HepG2 (cell line): ENCODE results near the gene SLC48A1. TPM values are rescaled to one million over a fixed set of nuclear protein-coding genes. Genes with fewer than 3 reads are reported as not detected.

Experiments
- ATAC-seq: fragments of 200-7000 bp; cut with Tn5 transposase; 3 replicates; pipeline ENCODE4 v1.9.1; 2020; ENCODE audit warnings: mild to moderate bottlenecking, moderate library complexity
- BruUV-seq: library from RNA; stranded (reverse); fragments of 400-500 nt; replicated peaks from 2 replicates; lab custom pipeline; 2021; lab: Mats Ljungman, UMichigan
- CTCF ChIA-PET: fragments of 300-600 bp; formaldehyde crosslinking; extraction: SDS; loops from one replicate; lab custom pipeline; 2021; ENCODE audit warnings: low total read pairs, inconsistent platforms, low intra/inter-chr PET ratio; lab: Yijun Ruan, JAX
- POLR2A ChIA-PET: fragments of 350-600 bp; sonication (Branson Sonifier 250); formaldehyde crosslinking; loops from one replicate; lab custom pipeline; 2020; ENCODE audit warnings: antibody characterized with exemption, inconsistent platforms; lab: Yijun Ruan, JAX
- DNase-seq: peaks from one replicate; pipeline ENCODE4 v3.0.0-alpha.2; 2015; ENCODE audit warnings: low spot score
- FAIRE-seq: peaks from 3 replicates; lab custom pipeline; 2011; peaks lifted over from hg19 to GRCh38; lab: Jason Lieb, UNC
- H2AFZ ChIP-seq: one replicate; pipeline ENCODE4 v1.6.1; 2011; ENCODE audit warnings: low read length, inconsistent platforms
- H3K27ac ChIP-seq: fragments of 300-600 bp; 3 replicates; pipeline ENCODE4 v1.8.0; 2011; ENCODE audit warnings: mixed run types, mild to moderate bottlenecking, mixed read lengths, low read length, inconsistent platforms; ENCODE audit not compliant: insufficient read depth; ENCODE audit errors: extremely low read length
- H3K27me3 ChIP-seq, 2 experiments: fragments of 200-600 bp in 1 of 2; 2 replicates in 1 of 2; 3 replicates in 1 of 2; pipeline versions ENCODE4 v1.6.0 to v1.8.0; 2011; ENCODE audit warnings: low read length in 2 of 2, mild to moderate bottlenecking in 2 of 2, moderate library complexity in 2 of 2, inconsistent platforms in 1 of 2; ENCODE audit not compliant: insufficient read depth in 2 of 2, control insufficient read depth in 1 of 2
- H3K36me3 ChIP-seq, 2 experiments: fragments of 200-600 bp in 1 of 2; replicated peaks in 1 of 2; 2 replicates in 1 of 2; 3 replicates in 1 of 2; pipeline versions ENCODE4 v1.5.1 to v1.8.0; 2011; ENCODE audit warnings: low read length in 2 of 2, inconsistent platforms in 1 of 2; ENCODE audit not compliant: insufficient read depth in 2 of 2, control insufficient read depth in 1 of 2
- H3K4me1 ChIP-seq: 2 replicates; pipeline ENCODE4 v1.5.1; 2012; ENCODE audit warnings: low read length, inconsistent platforms; ENCODE audit not compliant: insufficient read depth
- H3K4me2 ChIP-seq: 2 replicates; pipeline ENCODE4 v1.6.0; 2011; ENCODE audit warnings: low read depth, low read length, inconsistent platforms
- H3K4me3 ChIP-seq, 3 experiments: fragments of 200-600 bp in 1 of 3; sonication (generic), shearing (Covaris generic) in 1 of 3; replicated peaks in 1 of 3; 2 replicates each; pipeline ENCODE4 v1.5.1; 2011 to 2016; ENCODE audit warnings: low read length in 3 of 3, inconsistent platforms in 2 of 3, low read depth in 2 of 3, mild to moderate bottlenecking in 2 of 3, control low read depth in 1 of 3, mixed read lengths in 1 of 3; ENCODE audit not compliant: insufficient read depth in 1 of 3
- H3K79me2 ChIP-seq: one replicate; pipeline ENCODE4 v1.6.1; 2011; ENCODE audit warnings: low read length, inconsistent platforms; ENCODE audit not compliant: insufficient read depth
- H3K9ac ChIP-seq: 2 replicates; pipeline ENCODE4 v1.6.0; 2011; ENCODE audit warnings: mild to moderate bottlenecking, low read depth, low read length, inconsistent platforms; ENCODE audit not compliant: insufficient read depth
- H3K9me3 ChIP-seq: 2 replicates; pipeline ENCODE4 v1.5.1; 2012; ENCODE audit warnings: mild to moderate bottlenecking, low read length
- H4K20me1 ChIP-seq: 2 replicates; pipeline ENCODE4 v1.6.0; 2011; ENCODE audit warnings: inconsistent platforms, mild to moderate bottlenecking, low read length, moderate library complexity; ENCODE audit not compliant: insufficient read depth
- WGBS: methylation state at CpG from one replicate; pipeline ENCODE4 v1.1.6; 2017; ENCODE audit warnings: low lambda C conversion rate; 5-methylcytosine and 5-hydroxymethylcytosine counted together
- in situ Hi-C: cut with HindIII; loops from 2 replicates; pipeline ENCODE4 v1.10.0; 2017; ENCODE audit warnings: low pct_unique_long_range_greater_than_20kb; ENCODE audit not compliant: extremely low pct_ligation_motif_present
- intact Hi-C: fragments of 100-400 bp; cut with micrococcal nuclease; formaldehyde crosslinking; loops from one replicate; pipeline ENCODE4 v1.10.0; 2022; ENCODE audit not compliant: unreplicated experiment
- polyA plus RNA-seq, 8 experiments: library from polyadenylated mRNA; depleted of rRNA in 3 of 8; stranded (reverse) in 7 of 8; unstranded in 1 of 8; fragments of >200 nt; fragmentation: Illumina TruSeq in 4 of 8; extraction: Trizol in 4 of 8; gene quantifications; 2 replicates each; pipeline versions ENCODE4 v1.2.1 to v1.2.3, GENCODE V29; 2011 to 2016; ENCODE audit warnings: low read depth in 4 of 8, missing spikeins in 1 of 8, mixed read lengths in 1 of 8; ENCODE audit not compliant: insufficient read depth in 1 of 8
- total RNA-seq, 5 experiments: library from RNA; depleted of rRNA; stranded (reverse); fragments of >200 nt; fragmentation: Illumina TruSeq; extraction: Trizol; gene quantifications; 2 replicates each; pipeline ENCODE4 v1.2.3, GENCODE V29; 2016; ENCODE audit warnings: low read depth in 1 of 5
- TF ChIP-seq, protein P1 (sequence below), 2 experiments: fragments of 450-650 bp in 1 of 2; sonication (generic) in 1 of 2; formaldehyde crosslinking in 1 of 2; IDR thresholded peaks; 2 replicates each; pipeline versions ENCODE4 v1.6.1 to v1.8.0; 2016 to 2022; ENCODE audit warnings: antibody characterized with exemption in 1 of 2, mild to moderate bottlenecking in 1 of 2, missing genetic modification reagents in 1 of 2
- TF ChIP-seq, protein P2 (sequence below): sonication (generic); formaldehyde crosslinking; IDR thresholded peaks from 2 replicates; pipeline ENCODE4 v1.4.0; 2020; ENCODE audit warnings: missing genetic modification reagents
- TF ChIP-seq, protein P3 (sequence below): sonication (generic); formaldehyde crosslinking; IDR thresholded peaks from 2 replicates; pipeline ENCODE4 v1.5.1; 2020; ENCODE audit warnings: mild to moderate bottlenecking, missing genetic modification reagents, moderate library complexity

SLC48A1 gene
- total and polyA plus RNA-seq, 2 of the 13 experiments (the other 11 are each of a cell fraction or from before 2014, with no cell fraction given), result 2.2 to 3.7 TPM

DNA sequence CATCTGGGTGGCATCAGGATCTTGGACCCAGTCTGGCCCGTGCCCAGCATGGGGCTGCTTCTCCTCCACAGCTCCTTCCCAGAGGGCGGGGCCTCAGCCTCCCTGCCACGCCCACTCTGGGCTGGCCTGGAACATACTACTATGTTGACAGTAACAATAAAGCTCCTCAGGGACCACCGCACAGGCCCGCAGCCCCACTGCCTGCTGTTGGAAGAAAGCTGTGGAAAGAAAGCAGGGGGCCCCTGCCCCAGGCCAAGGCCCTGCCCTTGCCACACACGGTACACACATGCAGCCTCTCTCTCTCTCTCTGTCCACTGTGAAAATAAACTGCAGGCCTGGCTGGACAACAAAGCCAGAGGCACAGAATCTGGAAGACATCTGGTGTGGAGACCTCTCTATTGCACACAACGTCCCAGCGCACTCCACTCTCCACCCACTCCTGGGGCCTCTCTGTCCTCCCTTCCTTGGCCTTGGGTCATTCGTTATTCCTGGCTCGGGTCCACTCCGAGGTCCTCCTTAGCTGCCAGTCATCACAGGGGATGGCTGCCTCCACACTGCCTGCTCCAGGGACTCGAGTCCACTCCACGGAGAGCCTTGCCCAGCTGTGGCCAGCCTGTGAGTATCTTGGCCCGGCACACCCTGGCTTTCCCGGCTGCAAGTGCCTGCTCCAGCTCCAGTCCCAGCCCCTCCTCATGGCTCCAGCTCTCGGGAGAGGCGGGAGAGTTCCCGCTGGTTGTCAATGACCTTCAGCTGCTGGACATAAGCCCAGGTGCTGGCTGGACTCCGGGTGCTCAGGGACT, 36.0 kb upstream of the SLC48A1 start:
- H3K9ac ChIP-seq, result no peak overlapping the region
- H4K20me1 ChIP-seq, result no peaks in the 10 kb centered on the region
- no peak overlapping the region for H2AFZ ChIP-seq
- H3K27ac ChIP-seq, result no peak overlapping the region
- in situ Hi-C loops (no loop called here), intact Hi-C loops (no loop called here)
- POLR2A ChIA-PET, result interaction anchor here (1.4 kb wide), 1 partner anchor 31 kb away, joined by 6 read pairs; the partner anchor contains the start of gene RPAP3
- no peaks in the 10 kb centered on the region for H3K79me2 ChIP-seq
- ATAC-seq (peak; percentile 59), FAIRE-seq (no peak), DNase-seq (no peak)
- peaks cover 32% of the 10 kb centered on the region for H3K4me1 ChIP-seq
- H3K9me3 ChIP-seq, result no peaks in the 10 kb centered on the region
- H3K4me3 ChIP-seq, result peak overlapping the region in 1 of 3 experiments; percentile 26; a peak in 1 of 6 replicates
- peak overlapping the region; percentile 51; the same call in 1 of the 2 replicates for H3K4me2 ChIP-seq
- CTCF ChIA-PET, result interaction anchor here (0.9 kb wide), 1 partner anchor 102 kb away, joined by 3 read pairs; no protein-coding TSS in a partner anchor
- no peaks in the 10 kb centered on the region for H3K36me3 ChIP-seq
- peaks cover 12 to 36% of the 10 kb centered on the region in 2 experiments for H3K27me3 ChIP-seq
- WGBS, result 0% methylated on average over 10 of the region's 19 CpGs
- BruUV-seq, result no TSS peak
- TF ChIP-seq, protein P1, sequence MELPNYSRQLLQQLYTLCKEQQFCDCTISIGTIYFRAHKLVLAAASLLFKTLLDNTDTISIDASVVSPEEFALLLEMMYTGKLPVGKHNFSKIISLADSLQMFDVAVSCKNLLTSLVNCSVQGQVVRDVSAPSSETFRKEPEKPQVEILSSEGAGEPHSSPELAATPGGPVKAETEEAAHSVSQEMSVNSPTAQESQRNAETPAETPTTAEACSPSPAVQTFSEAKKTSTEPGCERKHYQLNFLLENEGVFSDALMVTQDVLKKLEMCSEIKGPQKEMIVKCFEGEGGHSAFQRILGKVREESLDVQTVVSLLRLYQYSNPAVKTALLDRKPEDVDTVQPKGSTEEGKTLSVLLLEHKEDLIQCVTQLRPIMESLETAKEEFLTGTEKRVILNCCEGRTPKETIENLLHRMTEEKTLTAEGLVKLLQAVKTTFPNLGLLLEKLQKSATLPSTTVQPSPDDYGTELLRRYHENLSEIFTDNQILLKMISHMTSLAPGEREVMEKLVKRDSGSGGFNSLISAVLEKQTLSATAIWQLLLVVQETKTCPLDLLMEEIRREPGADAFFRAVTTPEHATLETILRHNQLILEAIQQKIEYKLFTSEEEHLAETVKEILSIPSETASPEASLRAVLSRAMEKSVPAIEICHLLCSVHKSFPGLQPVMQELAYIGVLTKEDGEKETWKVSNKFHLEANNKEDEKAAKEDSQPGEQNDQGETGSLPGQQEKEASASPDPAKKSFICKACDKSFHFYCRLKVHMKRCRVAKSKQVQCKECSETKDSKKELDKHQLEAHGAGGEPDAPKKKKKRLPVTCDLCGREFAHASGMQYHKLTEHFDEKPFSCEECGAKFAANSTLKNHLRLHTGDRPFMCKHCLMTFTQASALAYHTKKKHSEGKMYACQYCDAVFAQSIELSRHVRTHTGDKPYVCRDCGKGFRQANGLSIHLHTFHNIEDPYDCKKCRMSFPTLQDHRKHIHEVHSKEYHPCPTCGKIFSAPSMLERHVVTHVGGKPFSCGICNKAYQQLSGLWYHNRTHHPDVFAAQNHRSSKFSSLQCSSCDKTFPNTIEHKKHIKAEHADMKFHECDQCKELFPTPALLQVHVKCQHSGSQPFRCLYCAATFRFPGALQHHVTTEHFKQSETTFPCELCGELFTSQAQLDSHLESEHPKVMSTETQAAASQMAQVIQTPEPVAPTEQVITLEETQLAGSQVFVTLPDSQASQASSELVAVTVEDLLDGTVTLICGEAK (IDR thresholded peaks at IDR 0.05), result no peak
- TF ChIP-seq, protein P1 (CRISPR knock-in tag; IDR thresholded peaks at IDR 0.05), result 0 out of 2 replicates have a peak, but pooled peaks have one; percentile 32
- TF ChIP-seq, protein P2, sequence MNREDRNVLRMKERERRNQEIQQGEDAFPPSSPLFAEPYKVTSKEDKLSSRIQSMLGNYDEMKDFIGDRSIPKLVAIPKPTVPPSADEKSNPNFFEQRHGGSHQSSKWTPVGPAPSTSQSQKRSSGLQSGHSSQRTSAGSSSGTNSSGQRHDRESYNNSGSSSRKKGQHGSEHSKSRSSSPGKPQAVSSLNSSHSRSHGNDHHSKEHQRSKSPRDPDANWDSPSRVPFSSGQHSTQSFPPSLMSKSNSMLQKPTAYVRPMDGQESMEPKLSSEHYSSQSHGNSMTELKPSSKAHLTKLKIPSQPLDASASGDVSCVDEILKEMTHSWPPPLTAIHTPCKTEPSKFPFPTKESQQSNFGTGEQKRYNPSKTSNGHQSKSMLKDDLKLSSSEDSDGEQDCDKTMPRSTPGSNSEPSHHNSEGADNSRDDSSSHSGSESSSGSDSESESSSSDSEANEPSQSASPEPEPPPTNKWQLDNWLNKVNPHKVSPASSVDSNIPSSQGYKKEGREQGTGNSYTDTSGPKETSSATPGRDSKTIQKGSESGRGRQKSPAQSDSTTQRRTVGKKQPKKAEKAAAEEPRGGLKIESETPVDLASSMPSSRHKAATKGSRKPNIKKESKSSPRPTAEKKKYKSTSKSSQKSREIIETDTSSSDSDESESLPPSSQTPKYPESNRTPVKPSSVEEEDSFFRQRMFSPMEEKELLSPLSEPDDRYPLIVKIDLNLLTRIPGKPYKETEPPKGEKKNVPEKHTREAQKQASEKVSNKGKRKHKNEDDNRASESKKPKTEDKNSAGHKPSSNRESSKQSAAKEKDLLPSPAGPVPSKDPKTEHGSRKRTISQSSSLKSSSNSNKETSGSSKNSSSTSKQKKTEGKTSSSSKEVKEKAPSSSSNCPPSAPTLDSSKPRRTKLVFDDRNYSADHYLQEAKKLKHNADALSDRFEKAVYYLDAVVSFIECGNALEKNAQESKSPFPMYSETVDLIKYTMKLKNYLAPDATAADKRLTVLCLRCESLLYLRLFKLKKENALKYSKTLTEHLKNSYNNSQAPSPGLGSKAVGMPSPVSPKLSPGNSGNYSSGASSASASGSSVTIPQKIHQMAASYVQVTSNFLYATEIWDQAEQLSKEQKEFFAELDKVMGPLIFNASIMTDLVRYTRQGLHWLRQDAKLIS (CRISPR knock-in tag), result no peak
- TF ChIP-seq, protein P3, sequence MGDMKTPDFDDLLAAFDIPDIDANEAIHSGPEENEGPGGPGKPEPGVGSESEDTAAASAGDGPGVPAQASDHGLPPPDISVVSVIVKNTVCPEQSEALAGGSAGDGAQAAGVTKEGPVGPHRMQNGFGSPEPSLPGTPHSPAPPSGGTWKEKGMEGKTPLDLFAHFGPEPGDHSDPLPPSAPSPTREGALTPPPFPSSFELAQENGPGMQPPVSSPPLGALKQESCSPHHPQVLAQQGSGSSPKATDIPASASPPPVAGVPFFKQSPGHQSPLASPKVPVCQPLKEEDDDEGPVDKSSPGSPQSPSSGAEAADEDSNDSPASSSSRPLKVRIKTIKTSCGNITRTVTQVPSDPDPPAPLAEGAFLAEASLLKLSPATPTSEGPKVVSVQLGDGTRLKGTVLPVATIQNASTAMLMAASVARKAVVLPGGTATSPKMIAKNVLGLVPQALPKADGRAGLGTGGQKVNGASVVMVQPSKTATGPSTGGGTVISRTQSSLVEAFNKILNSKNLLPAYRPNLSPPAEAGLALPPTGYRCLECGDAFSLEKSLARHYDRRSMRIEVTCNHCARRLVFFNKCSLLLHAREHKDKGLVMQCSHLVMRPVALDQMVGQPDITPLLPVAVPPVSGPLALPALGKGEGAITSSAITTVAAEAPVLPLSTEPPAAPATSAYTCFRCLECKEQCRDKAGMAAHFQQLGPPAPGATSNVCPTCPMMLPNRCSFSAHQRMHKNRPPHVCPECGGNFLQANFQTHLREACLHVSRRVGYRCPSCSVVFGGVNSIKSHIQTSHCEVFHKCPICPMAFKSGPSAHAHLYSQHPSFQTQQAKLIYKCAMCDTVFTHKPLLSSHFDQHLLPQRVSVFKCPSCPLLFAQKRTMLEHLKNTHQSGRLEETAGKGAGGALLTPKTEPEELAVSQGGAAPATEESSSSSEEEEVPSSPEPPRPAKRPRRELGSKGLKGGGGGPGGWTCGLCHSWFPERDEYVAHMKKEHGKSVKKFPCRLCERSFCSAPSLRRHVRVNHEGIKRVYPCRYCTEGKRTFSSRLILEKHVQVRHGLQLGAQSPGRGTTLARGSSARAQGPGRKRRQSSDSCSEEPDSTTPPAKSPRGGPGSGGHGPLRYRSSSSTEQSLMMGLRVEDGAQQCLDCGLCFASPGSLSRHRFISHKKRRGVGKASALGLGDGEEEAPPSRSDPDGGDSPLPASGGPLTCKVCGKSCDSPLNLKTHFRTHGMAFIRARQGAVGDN (CRISPR knock-in tag), result peak; percentile 35
